Measurements from ENCODE around the gene RAMP2.
A peak's percentile ranks its signal among the peaks of the same experiment; 100 is the strongest.

The RAMP2 gene

DNA sequence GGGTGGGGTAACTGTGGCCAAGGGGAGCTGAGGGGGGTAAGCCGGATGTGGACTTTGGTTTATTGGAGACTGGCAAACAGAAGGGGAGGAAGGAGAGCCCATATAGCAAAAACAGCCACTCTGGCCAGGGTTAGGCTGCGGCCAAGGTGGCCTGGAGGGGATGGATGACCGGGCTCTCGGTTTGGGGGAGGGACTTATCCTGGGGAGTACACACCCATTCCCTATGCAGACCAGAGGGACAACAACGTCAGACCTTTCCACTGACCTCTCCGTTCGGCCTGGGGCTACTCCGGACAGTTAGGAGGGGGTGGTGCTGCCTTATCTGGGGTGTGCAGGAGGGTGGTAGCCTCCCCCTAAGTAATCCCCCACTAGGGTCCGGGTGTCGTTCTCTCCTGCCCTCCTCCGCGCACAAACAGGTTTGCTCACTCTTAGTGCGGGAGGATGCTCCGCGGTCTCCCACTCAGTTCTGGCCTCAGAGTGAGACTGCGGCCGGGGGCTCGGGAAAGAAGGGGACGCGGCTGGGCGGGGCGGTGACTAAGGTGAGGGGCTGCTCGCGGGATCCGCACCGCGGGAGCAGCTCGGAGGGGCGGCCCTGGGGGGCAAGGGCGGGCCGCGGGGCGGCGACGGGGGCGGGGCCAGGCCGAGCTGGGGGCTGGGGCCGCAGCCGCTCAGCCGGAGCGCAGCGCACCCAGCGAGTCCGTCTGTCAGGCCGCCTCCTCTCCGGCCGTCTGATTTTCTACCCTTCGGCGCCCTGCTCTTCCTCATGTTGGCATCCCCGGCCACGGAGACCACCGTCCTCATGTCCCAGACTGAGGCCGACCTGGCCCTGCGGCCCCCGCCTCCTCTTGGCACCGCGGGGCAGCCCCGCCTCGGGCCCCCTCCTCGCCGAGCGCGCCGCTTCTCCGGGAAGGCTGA, 19.2 kb downstream of the RAMP2 start, which contains the start of gene WNK4:
TSS of gene WNK4 (plus strand) at position 675 of the 915 bp plus-strand sequence. CDS start at position 764, 89 bp downstream.
- no peak for DNase-seq (ENCODE audit: extremely low read depth, low read depth)
- H3K4me3 ChIP-seq (replicated peaks; ENCODE audit: low read depth, low read length), result peak within 1 kb of the TSS; percentile 50

DNA sequence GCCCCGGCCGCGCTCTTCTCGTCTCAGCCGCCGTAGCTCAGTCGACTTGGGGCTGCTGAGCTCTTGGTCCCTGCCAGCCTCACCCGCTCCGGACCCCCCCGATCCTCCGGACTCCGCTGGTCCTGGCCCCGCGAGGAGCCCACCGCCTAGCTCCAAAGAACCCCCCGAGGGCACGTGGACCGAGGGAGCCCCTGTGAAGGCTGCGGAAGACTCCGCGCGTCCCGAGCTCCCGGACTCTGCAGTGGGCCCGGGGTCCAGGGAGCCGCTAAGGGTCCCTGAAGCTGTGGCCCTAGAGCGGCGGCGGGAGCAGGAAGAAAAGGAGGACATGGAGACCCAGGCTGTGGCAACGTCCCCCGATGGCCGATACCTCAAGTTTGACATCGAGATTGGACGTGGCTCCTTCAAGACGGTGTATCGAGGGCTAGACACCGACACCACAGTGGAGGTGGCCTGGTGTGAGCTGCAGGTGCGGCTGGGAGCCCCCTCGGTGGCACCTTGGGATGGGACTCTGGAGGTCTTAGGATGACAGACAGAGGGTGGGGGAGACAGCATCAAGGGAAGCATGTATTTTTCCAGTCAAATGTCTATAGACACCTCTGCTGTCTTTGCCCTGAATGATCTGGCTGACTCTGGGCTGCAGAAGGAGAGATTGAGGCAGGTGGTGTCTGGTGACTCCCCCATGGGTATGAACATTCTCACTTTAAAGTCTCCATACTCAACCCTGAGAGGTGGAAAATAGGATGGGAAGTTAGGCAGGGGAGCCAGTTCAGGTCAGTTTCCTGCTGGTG, 20.0 kb downstream of the RAMP2 start:
- DNase-seq (ENCODE audit: extremely low read depth, low read depth), result no peak
- peak overlapping the region; percentile 50 for H3K4me3 ChIP-seq (replicated peaks; ENCODE audit: low read depth, low read length)
- TF ChIP-seq, protein P1, sequence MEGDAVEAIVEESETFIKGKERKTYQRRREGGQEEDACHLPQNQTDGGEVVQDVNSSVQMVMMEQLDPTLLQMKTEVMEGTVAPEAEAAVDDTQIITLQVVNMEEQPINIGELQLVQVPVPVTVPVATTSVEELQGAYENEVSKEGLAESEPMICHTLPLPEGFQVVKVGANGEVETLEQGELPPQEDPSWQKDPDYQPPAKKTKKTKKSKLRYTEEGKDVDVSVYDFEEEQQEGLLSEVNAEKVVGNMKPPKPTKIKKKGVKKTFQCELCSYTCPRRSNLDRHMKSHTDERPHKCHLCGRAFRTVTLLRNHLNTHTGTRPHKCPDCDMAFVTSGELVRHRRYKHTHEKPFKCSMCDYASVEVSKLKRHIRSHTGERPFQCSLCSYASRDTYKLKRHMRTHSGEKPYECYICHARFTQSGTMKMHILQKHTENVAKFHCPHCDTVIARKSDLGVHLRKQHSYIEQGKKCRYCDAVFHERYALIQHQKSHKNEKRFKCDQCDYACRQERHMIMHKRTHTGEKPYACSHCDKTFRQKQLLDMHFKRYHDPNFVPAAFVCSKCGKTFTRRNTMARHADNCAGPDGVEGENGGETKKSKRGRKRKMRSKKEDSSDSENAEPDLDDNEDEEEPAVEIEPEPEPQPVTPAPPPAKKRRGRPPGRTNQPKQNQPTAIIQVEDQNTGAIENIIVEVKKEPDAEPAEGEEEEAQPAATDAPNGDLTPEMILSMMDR (IDR thresholded peaks at IDR 0.05; ENCODE audit: low read depth, low read length, missing control alignments), result no peak

More for the DNA sequence above, 19.2 kb downstream of the RAMP2 start, which contains the start of gene WNK4:
- TF ChIP-seq, protein P1 (IDR thresholded peaks at IDR 0.05; ENCODE audit: low read depth, low read length, missing control alignments), result no peak

DNA sequence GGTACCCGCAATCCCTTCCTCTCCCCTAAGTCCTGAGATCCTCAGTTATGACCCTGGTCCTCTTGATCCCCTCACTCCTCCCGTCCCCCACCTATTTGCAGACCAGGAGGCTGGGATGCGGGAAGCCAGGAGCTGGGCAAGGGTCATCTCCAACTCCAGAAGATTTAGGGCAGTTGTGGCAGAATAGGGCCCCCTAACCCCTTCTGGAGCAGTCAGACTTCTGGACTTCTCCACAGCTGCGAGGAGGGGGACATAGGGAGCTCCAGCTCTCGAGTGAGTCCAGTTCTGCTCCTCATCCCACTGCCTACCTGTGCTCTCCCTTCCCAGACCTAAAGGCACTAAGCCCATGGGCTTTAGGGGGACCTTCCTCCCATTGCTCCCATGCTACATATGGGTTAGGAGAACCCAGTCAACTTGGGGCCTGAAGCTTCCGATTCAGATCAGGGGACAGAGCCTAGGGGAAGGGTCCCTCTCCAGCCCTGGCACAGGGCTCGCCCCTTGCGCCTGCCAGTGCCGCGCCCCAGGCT, 20.7 kb downstream of the RAMP2 start:
- peak overlapping the region; percentile 50 for H3K4me3 ChIP-seq (replicated peaks; ENCODE audit: low read depth, low read length)
- TF ChIP-seq, protein P1 (IDR thresholded peaks at IDR 0.05; ENCODE audit: low read depth, low read length, missing control alignments), result no peak
- no peak for DNase-seq (ENCODE audit: extremely low read depth, low read depth)

DNA sequence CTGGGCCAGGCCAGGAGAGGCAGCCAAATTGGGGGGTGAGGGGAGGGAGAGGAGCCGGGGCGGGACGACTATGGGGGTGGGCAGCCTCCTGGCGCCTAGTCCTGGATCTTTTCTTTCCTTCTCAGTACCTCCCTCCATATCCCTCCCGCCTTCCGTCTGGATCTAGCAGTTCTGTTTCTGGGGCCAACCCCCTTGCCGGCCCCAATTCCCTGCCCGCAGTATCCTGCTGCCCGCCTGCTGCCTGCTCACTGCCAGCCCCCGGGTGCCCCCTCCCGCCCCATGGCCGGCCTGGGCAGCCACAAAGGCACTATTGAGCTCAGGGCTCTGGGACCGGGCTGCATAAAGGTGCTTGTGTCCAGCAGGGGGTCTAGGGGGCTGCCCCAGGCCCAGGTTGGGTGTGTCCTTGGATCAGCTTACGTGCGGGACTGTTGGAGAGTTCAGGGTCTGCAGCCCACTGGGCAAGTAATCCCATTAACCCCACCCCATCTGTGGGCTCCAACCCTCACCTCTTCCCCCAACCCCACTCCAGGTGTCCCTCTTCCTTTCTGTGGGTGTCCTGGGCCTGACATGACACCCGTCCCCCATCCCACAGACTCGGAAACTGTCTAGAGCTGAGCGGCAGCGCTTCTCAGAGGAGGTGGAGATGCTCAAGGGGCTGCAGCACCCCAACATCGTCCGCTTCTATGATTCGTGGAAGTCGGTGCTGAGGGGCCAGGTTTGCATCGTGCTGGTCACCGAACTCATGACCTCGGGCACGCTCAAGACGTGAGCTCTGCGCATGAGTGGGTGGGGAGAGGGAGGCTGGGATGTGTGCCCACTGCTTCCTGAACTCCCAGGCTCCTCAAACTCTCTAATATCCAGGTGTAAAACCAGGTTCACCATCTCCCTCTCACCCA, 21.4 kb downstream of the RAMP2 start:
- TF ChIP-seq, protein P1 (IDR thresholded peaks at IDR 0.05; ENCODE audit: low read depth, low read length, missing control alignments), result no peak
- peak overlapping the region; percentile 50 for H3K4me3 ChIP-seq (replicated peaks; ENCODE audit: low read depth, low read length)
- DNase-seq (ENCODE audit: extremely low read depth, low read depth), result no peak

DNA sequence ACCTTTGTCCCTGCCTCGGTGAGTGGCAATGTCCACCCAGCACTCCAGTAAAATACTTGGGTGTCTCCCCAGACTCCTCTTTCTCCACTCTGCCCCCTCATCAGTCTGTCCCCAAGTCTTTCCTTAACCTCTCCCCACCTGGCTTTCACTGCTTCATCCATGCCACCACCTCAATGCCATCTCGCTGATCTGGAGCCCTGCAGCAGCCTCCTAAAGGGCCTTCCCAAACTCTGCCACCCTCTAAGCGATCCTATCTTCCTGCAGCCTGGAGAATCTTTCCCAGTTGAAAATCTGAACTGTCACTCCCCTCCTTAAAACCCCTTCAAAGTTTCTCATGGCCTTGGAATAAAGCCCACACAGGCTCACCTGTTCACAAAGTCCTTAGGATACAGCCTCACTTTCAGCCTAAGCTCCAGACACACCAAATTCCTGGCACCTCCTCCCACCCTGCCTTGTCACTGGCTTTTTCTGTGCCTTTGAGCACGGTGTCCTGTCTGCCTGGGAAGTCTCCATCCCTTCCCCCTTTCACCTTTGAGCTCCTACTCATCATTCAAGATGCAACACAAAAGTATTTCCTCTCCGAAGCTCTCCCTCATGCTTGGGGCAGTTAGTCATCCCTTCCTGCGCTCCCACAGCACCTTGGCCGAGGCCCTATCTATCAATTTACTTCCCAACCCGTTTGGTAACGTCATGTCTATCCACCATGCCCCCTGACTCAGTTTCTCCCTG, 22.2 kb downstream of the RAMP2 start:
- DNase-seq (ENCODE audit: extremely low read depth, low read depth), result no peak
- H3K4me3 ChIP-seq (replicated peaks; ENCODE audit: low read depth, low read length), result no peak overlapping the region
- TF ChIP-seq, protein P1 (IDR thresholded peaks at IDR 0.05; ENCODE audit: low read depth, low read length, missing control alignments), result no peak

Measured in HFF-Myc (cell line).